ENCODE results near the gene UVRAG. TPM values are rescaled to one million over a fixed set of nuclear protein-coding genes. Genes with fewer than 3 reads are reported as not detected.

The UVRAG gene
- total RNA-seq, 1 donor from 2014 or later, result 103 TPM

DNA sequence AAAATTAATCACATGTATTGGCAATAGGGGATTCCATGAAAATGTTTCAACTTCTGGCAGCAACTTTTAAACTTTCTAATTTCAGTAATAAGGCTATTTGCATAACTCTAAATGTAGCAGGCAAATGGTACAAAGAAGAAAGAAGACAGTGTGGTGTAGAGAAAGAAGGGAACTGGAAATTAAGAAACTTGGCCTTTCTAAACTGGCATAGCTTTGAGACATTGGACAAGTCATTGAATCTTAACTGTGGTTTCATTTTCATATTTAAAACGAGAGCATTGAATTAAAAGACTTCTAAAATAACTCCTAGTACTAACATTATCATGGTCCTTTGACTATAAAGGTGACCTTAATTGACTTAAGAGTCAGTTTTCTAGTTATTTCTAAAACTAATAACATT is 125.0 kb downstream of the UVRAG start:
- POLR2A ChIA-PET, result no interaction called here
- peaks cover 39% of the 10 kb centered on the region for H3K4me1 Mint-ChIP-seq
- H3K4me3 Mint-ChIP-seq, result peak overlapping the region; percentile 32
- H3K9me3 Mint-ChIP-seq, result no peaks in the 10 kb centered on the region
- TF ChIP-seq, protein P1, sequence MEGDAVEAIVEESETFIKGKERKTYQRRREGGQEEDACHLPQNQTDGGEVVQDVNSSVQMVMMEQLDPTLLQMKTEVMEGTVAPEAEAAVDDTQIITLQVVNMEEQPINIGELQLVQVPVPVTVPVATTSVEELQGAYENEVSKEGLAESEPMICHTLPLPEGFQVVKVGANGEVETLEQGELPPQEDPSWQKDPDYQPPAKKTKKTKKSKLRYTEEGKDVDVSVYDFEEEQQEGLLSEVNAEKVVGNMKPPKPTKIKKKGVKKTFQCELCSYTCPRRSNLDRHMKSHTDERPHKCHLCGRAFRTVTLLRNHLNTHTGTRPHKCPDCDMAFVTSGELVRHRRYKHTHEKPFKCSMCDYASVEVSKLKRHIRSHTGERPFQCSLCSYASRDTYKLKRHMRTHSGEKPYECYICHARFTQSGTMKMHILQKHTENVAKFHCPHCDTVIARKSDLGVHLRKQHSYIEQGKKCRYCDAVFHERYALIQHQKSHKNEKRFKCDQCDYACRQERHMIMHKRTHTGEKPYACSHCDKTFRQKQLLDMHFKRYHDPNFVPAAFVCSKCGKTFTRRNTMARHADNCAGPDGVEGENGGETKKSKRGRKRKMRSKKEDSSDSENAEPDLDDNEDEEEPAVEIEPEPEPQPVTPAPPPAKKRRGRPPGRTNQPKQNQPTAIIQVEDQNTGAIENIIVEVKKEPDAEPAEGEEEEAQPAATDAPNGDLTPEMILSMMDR (IDR thresholded peaks at IDR 0.05), result no peak
- CTCF ChIA-PET, result interaction anchor here (1.7 kb wide), 1 partner anchor 43 kb away, joined by 4 read pairs; no protein-coding TSS in a partner anchor
- intact Hi-C loops (cut with micrococcal nuclease), result no loop called here
- H3K36me3 Mint-ChIP-seq (ENCODE audit: low read depth), result peaks cover 16% of the 10 kb centered on the region
- ATAC-seq (ENCODE audit: low read depth) (peak; percentile 21), DNase-seq (no peak)
- H3K27ac Mint-ChIP-seq, result peak overlapping the region; percentile 11
- no peaks in the 10 kb centered on the region for H3K27me3 Mint-ChIP-seq

DNA sequence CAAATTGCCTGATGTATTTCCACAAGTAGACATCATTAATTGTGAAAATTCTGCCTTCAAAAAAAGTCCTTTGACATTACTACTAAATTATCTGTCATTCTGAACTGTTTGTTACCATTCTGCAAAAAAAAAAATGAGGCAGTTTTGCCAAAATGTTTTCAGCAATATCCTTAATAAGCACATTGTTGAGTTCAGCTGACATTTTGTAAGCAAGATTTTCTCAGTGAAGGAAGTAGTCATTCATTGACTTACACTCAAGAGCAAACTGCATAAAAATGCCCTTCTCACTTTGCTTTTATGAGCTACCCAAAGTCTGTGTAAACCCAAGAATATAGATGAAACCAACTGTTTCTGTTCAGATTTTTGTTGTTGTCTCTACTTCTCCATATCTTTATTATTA is 125.9 kb downstream of the UVRAG start:
- Mint-ChIP-seq H3K9me3 (no peaks in the 10 kb centered on the region), H3K27ac (no peak overlapping the region), H3K27me3 (no peaks in the 10 kb centered on the region), H3K4me3 (no peak overlapping the region), H3K36me3 (ENCODE audit: low read depth) (peaks cover 8% of the 10 kb centered on the region), H3K4me1 (peaks cover 46% of the 10 kb centered on the region)
- ChIA-PET POLR2A (no interaction called here), CTCF (interaction anchor here (1.7 kb wide), 1 partner anchor 44 kb away, joined by 4 read pairs; no protein-coding TSS in a partner anchor)
- intact Hi-C loops (cut with micrococcal nuclease), result no loop called here
- ATAC-seq (ENCODE audit: low read depth) (no peak), DNase-seq (no peak)
- TF ChIP-seq, protein P1 (IDR thresholded peaks at IDR 0.05), result no peak

DNA sequence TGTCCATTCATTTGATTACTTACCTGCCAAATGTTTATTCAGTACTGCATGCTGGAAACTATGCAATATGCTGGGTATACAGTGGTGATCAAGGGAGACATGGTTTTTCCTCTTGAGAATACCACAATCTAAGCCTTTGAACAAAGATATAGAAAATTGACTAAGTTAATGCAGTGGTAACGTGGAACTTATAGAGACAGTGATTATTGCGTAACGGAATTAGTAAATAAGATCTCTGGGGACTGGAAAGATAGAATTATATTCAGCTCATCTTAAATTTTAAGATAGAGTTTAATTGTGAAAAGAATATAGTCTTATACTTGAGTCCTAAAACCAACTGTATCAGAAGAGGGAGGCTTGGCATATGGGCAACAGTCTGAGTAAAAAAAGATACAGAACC is 129.5 kb downstream of the UVRAG start:
- H3K4me1 Mint-ChIP-seq, result peaks cover 61% of the 10 kb centered on the region
- intact Hi-C loops (cut with micrococcal nuclease), result no loop called here
- no peak for ATAC-seq (ENCODE audit: low read depth)

DNA sequence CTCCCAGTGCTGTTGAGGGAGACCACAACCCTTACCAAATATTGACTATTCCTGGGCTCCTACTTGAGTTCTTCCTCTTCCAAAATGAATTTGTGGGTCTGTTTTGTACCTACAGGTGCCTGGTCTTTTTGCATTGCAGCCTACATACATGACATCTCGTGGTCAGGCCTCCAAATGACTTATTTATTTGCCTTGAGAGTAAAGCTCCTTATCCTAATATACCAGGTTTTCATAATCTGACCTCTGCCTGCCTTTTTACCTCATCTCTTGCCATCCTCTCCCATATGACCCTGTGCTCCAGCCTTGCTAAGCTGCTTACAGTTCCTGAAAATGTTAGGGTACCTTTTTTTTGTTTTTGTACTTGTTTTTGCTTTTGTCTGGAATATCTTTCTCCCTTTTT is 130.4 kb downstream of the UVRAG start:
- Mint-ChIP-seq H3K4me1 (peaks cover 63% of the 10 kb centered on the region), H3K9me3 (no peaks in the 10 kb centered on the region), H3K4me3 (peak overlapping the region; percentile 3), H3K27ac (peak overlapping the region; percentile 13), H3K27me3 (no peaks in the 10 kb centered on the region), H3K36me3 (ENCODE audit: low read depth) (peaks cover 2% of the 10 kb centered on the region)
- POLR2A ChIA-PET, result no interaction called here
- CTCF ChIA-PET, result interaction anchor here (1.0 kb wide), 1 partner anchor 142 kb away, joined by 3 read pairs; no protein-coding TSS in a partner anchor
- ATAC-seq (ENCODE audit: low read depth) (no peak), DNase-seq (no peak)
- intact Hi-C loops (cut with micrococcal nuclease), result no loop called here
- TF ChIP-seq, protein P1 (IDR thresholded peaks at IDR 0.05), result no peak

More for the DNA sequence above, 129.5 kb downstream of the UVRAG start:
- CTCF ChIA-PET, result interaction anchor here (1.1 kb wide), 1 partner anchor 48 kb away, joined by 4 read pairs; no protein-coding TSS in a partner anchor
- POLR2A ChIA-PET, result no interaction called here
- H3K27me3 Mint-ChIP-seq, result no peaks in the 10 kb centered on the region
- H3K36me3 Mint-ChIP-seq (ENCODE audit: low read depth), result peaks cover 2% of the 10 kb centered on the region
- H3K4me3 Mint-ChIP-seq, result no peak overlapping the region
- no peaks in the 10 kb centered on the region for H3K9me3 Mint-ChIP-seq
- no peak for DNase-seq
- no peak overlapping the region for H3K27ac Mint-ChIP-seq
- TF ChIP-seq, protein P1 (IDR thresholded peaks at IDR 0.05), result no peak

DNA sequence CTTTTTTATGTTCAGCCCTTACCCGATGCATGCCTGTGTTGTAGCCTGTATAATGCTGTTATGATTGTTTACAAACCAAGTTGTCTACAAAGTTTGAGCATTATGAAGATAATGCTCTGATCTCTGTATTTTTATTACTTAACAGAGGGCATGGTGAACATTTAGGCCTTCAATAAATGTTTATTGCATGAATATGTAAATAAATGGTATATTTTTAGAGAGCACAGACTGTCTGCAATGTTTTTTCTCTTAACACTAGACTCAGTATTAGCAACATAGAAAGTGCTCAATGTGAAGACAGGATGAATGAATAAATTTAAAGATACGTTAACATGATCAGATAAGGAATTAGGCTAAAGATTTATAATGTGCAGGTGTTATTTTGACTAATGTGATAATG is 130.9 kb downstream of the UVRAG start:
- no peak overlapping the region for H3K4me3 Mint-ChIP-seq
- intact Hi-C loops (cut with micrococcal nuclease), result no loop called here
- H3K27ac Mint-ChIP-seq, result no peak overlapping the region
- H3K9me3 Mint-ChIP-seq, result no peaks in the 10 kb centered on the region
- H3K36me3 Mint-ChIP-seq (ENCODE audit: low read depth), result peaks cover 2% of the 10 kb centered on the region
- TF ChIP-seq, protein P1 (IDR thresholded peaks at IDR 0.05), result no peak
- peaks cover 62% of the 10 kb centered on the region for H3K4me1 Mint-ChIP-seq
- no peak for DNase-seq
- ChIA-PET POLR2A (no interaction called here), CTCF (interaction anchor here (1.0 kb wide), 1 partner anchor 143 kb away, joined by 3 read pairs; no protein-coding TSS in a partner anchor)
- H3K27me3 Mint-ChIP-seq, result no peaks in the 10 kb centered on the region
- no peak for ATAC-seq (ENCODE audit: low read depth)
